B cell (primary cell): Measurements from ENCODE around the gene ANKRD9. TPM values are rescaled to one million over a fixed set of nuclear protein-coding genes. Genes with fewer than 3 reads are reported as not detected.
A peak's percentile ranks its signal among the peaks of the same experiment; 100 is the strongest.

Experiments used
- ATAC-seq: fragments of 200-7000 bp; cut with Tn5 transposase; one replicate; pipeline ENCODE4 v1.10.0; 2021; ENCODE audit warnings: low read depth, mild to moderate bottlenecking, moderate number of reproducible peaks, moderate library complexity
- CTCF ChIA-PET: fragments of 350-600 bp; sonication (Branson Sonifier 250); formaldehyde crosslinking; loops from one replicate; lab custom pipeline; 2021; ENCODE audit warnings: antibody characterized with exemption, inconsistent platforms; lab: Charles Lee
- POLR2A ChIA-PET: fragments of 350-600 bp; sonication (Branson Sonifier 250); formaldehyde crosslinking; loops from one replicate; lab custom pipeline; 2021; ENCODE audit warnings: antibody characterized with exemption; lab: Charles Lee
- DNase-seq: peaks from one replicate; pipeline ENCODE4 v3.0.0; 2013
- H2AFZ ChIP-seq: 2 replicates; pipeline ENCODE4 v1.6.1; 2012; ENCODE audit warnings: mild to moderate bottlenecking, low read depth, low read length; ENCODE audit not compliant: insufficient read depth, poor library complexity, severe bottlenecking
- H3K27ac ChIP-seq, 2 donors: 1 replicate in 1 of 2; 2 replicates in 1 of 2; pipeline ENCODE4 v1.5.1; 2012 to 2013; ENCODE audit warnings: low read length in 2 of 2, mild to moderate bottlenecking in 2 of 2, moderate library complexity in 1 of 2
- H3K27me3 ChIP-seq, 4 experiments: fragments of 200-600 bp in 1 of 4; sonication (generic) in 1 of 4; replicated peaks in 1 of 4; 1 replicate in 2 of 4; 2 replicates in 2 of 4; pipeline versions ENCODE4 v1.6.1 to v1.7.0; 2013 to 2016; ENCODE audit warnings: low read length in 3 of 4, mild to moderate bottlenecking in 2 of 4, mixed read lengths in 1 of 4, moderate library complexity in 1 of 4; ENCODE audit not compliant: insufficient read depth in 4 of 4, control insufficient read depth in 3 of 4; ENCODE audit errors: control extremely low read depth in 1 of 4
- H3K36me3 ChIP-seq, 2 experiments: replicated peaks in 1 of 2; 1 replicate in 1 of 2; 2 replicates in 1 of 2; pipeline versions ENCODE4 v1.6.1 to v1.7.1; 2013; ENCODE audit warnings: low read length in 1 of 2; ENCODE audit not compliant: insufficient read depth in 2 of 2, control insufficient read depth in 1 of 2; ENCODE audit errors: control extremely low read depth in 1 of 2, extremely low read depth in 1 of 2
- H3K4me1 ChIP-seq, 2 donors: fragments of 200-600 bp in 1 of 2; sonication (generic) in 1 of 2; 1 replicate in 1 of 2; 2 replicates in 1 of 2; pipeline versions ENCODE4 v1.5.1 to v1.6.1; 2013 to 2017; ENCODE audit warnings: low read length in 2 of 2; ENCODE audit not compliant: control insufficient read depth in 2 of 2, insufficient read depth in 2 of 2
- H3K4me2 ChIP-seq: replicated peaks from 2 replicates; pipeline ENCODE3; 2012; ENCODE audit warnings: mild to moderate bottlenecking, low read depth, low read length; ENCODE audit not compliant: poor library complexity, severe bottlenecking
- H3K4me3 ChIP-seq, 5 experiments: fragments of 200-600 bp in 1 of 5; sonication (generic) in 1 of 5; 1 replicate in 3 of 5; 2 replicates in 2 of 5; pipeline versions ENCODE4 v1.5.1 to v1.7.0; 2011 to 2016; ENCODE audit warnings: low read length in 4 of 5, mild to moderate bottlenecking in 4 of 5, low read depth in 2 of 5, control low read depth in 1 of 5, moderate library complexity in 1 of 5; ENCODE audit not compliant: insufficient read depth in 1 of 5; ENCODE audit errors: control extremely low read depth in 1 of 5, extremely low read depth in 1 of 5
- H3K79me2 ChIP-seq: fragments of 200-600 bp; sonication (generic); one replicate; pipeline ENCODE4 v1.6.0; 2016; ENCODE audit warnings: low read length; ENCODE audit not compliant: control insufficient read depth, insufficient read depth
- H3K9ac ChIP-seq: fragments of 200-600 bp; sonication (generic); 2 replicates; pipeline ENCODE4 v1.6.1; 2017; ENCODE audit warnings: mild to moderate bottlenecking, low read length, moderate library complexity
- H3K9me3 ChIP-seq, 3 donors: one replicate each; pipeline versions ENCODE4 v1.6.1 to v1.7.1; 2013; ENCODE audit warnings: low read length in 2 of 3; ENCODE audit not compliant: control insufficient read depth in 2 of 3, insufficient read depth in 1 of 3; ENCODE audit errors: control extremely low read depth in 1 of 3
- H4K20me1 ChIP-seq: 2 replicates; pipeline ENCODE4 v1.6.0; 2012; ENCODE audit warnings: mild to moderate bottlenecking, low read length; ENCODE audit not compliant: insufficient read depth, control insufficient read depth, poor library complexity, severe bottlenecking
- H3K27ac Mint-ChIP-seq: one replicate; pipeline ENCODE4 v1.8.0; 2021; ENCODE audit warnings: mixed read lengths
- H3K27me3 Mint-ChIP-seq: one replicate; pipeline ENCODE4 v1.8.0; 2021; ENCODE audit warnings: mixed read lengths
- H3K4me1 Mint-ChIP-seq: one replicate; pipeline ENCODE4 v1.8.0; 2021; ENCODE audit warnings: mixed read lengths
- H3K4me3 Mint-ChIP-seq: one replicate; pipeline ENCODE4 v1.8.0; 2021; ENCODE audit warnings: mixed read lengths
- H3K9me3 Mint-ChIP-seq: one replicate; pipeline ENCODE4 v1.8.0; 2022; ENCODE audit warnings: mixed read lengths; ENCODE audit not compliant: insufficient read depth
- CTCF ChIP-seq: fragments of 200-600 bp; IDR thresholded peaks from one replicate; pipeline ENCODE4 v1.8.0; 2022; ENCODE audit warnings: antibody characterized with exemption, mild to moderate bottlenecking
- EZH2 ChIP-seq: IDR thresholded peaks from 2 replicates; pipeline ENCODE4 v1.6.1; 2012; ENCODE audit warnings: borderline replicate concordance, low read depth, mild to moderate bottlenecking, moderate library complexity, low read length; ENCODE audit not compliant: insufficient read depth, poor library complexity, severe bottlenecking
- WGBS: methylation state at CpG from one replicate; pipeline ENCODE4 v1.1.5; 2013; ENCODE audit warnings: missing lambda C conversion rate; ENCODE audit not compliant: insufficient coverage; 5-methylcytosine and 5-hydroxymethylcytosine counted together
- intact Hi-C: fragments of 100-400 bp; cut with micrococcal nuclease; formaldehyde crosslinking; loops from one replicate; pipeline ENCODE4 v1.10.0; 2022
- polyA plus RNA-seq: library from polyadenylated mRNA; depleted of rRNA; stranded (reverse); fragments of >200 nt; gene quantifications from 2 replicates; pipeline ENCODE4 v1.2.3, GENCODE V29; 2012
- total RNA-seq, 2 donors: library from RNA; stranded (reverse); fragments of 120-200 nt in 1 of 2; gene quantifications; 1 replicate in 1 of 2; 2 replicates in 1 of 2; pipeline versions ENCODE4 v1.2.3 to v1.2.4, GENCODE V29; 2013 to 2022

Gene ANKRD9
- total and polyA plus RNA-seq, 2 donors (not counting 1 experiment from before 2014, with no cell fraction given): 1.4 to 1.5 TPM

GRCh38 chr14:102511538-102511937, 2.0 kb upstream of the ANKRD9 start:
- no peaks in the 10 kb centered on the region for H3K9me3 Mint-ChIP-seq
- H3K27me3 Mint-ChIP-seq: peaks cover 12% of the 10 kb centered on the region
- 89% methylated on average over 3 of the region's 5 CpGs for WGBS
- H4K20me1 ChIP-seq: no peaks in the 10 kb centered on the region
- peaks cover 16% of the 10 kb centered on the region for H3K4me1 Mint-ChIP-seq
- CTCF ChIA-PET: interaction anchor here (1.0 kb wide), 1 partner anchor 73 kb away, joined by 7 read pairs; no protein-coding TSS in a partner anchor
- no peak for ATAC-seq
- peak overlapping the region; percentile 37 for H3K4me3 Mint-ChIP-seq
- H3K36me3 ChIP-seq: no peaks in the 10 kb centered on the region
- POLR2A ChIA-PET: no interaction called here
- peaks cover 18 to 22% of the 10 kb centered on the region in 2 donors for H3K4me1 ChIP-seq
- peaks cover 0 to 16% (median 0%) of the 10 kb centered on the region in 4 experiments for H3K27me3 ChIP-seq
- H3K9ac ChIP-seq: no peak overlapping the region
- H3K4me2 ChIP-seq: peak overlapping the region; percentile 99
- intact Hi-C loops: no loop called here
- no peaks in the 10 kb centered on the region for H3K79me2 ChIP-seq
- no peak overlapping the region for H3K27ac ChIP-seq
- no peak for TF ChIP-seq CTCF
- TF ChIP-seq EZH2: no peak
- H3K9me3 ChIP-seq: peaks cover 0 to 12% (median 0%) of the 10 kb centered on the region in 3 donors
- DNase-seq: peak; percentile 4
- H3K4me3 ChIP-seq: no peak overlapping the region
- no peak overlapping the region for H2AFZ ChIP-seq
- no peak overlapping the region for H3K27ac Mint-ChIP-seq

- 59% methylated on average over 18 of the region's 19 CpGs for WGBS
- peak; percentile 20 for DNase-seq
- H3K27me3 Mint-ChIP-seq: peaks cover 10% of the 10 kb centered on the region
- H3K79me2 ChIP-seq: no peaks in the 10 kb centered on the region
- intact Hi-C loops: no loop called here
- peaks cover 15 to 17% of the 10 kb centered on the region in 2 donors for H3K4me1 ChIP-seq
- TF ChIP-seq CTCF (no peak), EZH2 (no peak)
- H3K4me3 ChIP-seq: peak overlapping the region in 4 of 5 experiments; percentile 65 to 76 (median 74)
- POLR2A ChIA-PET: no interaction called here
- H2AFZ ChIP-seq: peak overlapping the region; percentile 82
- ATAC-seq: no peak
- peak overlapping the region; percentile 90 for H3K4me3 Mint-ChIP-seq
- H3K9ac ChIP-seq: peak overlapping the region; percentile 85
- no peaks in the 10 kb centered on the region for H4K20me1 ChIP-seq
- no peaks in the 10 kb centered on the region for H3K36me3 ChIP-seq
- peak overlapping the region; percentile 99 for H3K4me2 ChIP-seq
- peaks cover 0 to 13% (median 0%) of the 10 kb centered on the region in 4 experiments for H3K27me3 ChIP-seq
- H3K4me1 Mint-ChIP-seq: peaks cover 12% of the 10 kb centered on the region
- H3K9me3 Mint-ChIP-seq: no peaks in the 10 kb centered on the region
- H3K27ac ChIP-seq: no peak overlapping the region
- CTCF ChIA-PET: interaction anchor here (1.0 to 1.2 kb wide), 3 partner anchors 11 to 73 kb away, joined by 3 to 7 read pairs (median 3); no protein-coding TSS in a partner anchor
- H3K27ac Mint-ChIP-seq: peak overlapping the region; percentile 37
- peaks cover 0 to 12% (median 0%) of the 10 kb centered on the region in 3 donors for H3K9me3 ChIP-seq
These were observed 1.3 kb upstream of the ANKRD9 start for GRCh38 chr14:102510616-102511520.
